ENCODE results near the gene KRT85.

Gene KRT85

DNA sequence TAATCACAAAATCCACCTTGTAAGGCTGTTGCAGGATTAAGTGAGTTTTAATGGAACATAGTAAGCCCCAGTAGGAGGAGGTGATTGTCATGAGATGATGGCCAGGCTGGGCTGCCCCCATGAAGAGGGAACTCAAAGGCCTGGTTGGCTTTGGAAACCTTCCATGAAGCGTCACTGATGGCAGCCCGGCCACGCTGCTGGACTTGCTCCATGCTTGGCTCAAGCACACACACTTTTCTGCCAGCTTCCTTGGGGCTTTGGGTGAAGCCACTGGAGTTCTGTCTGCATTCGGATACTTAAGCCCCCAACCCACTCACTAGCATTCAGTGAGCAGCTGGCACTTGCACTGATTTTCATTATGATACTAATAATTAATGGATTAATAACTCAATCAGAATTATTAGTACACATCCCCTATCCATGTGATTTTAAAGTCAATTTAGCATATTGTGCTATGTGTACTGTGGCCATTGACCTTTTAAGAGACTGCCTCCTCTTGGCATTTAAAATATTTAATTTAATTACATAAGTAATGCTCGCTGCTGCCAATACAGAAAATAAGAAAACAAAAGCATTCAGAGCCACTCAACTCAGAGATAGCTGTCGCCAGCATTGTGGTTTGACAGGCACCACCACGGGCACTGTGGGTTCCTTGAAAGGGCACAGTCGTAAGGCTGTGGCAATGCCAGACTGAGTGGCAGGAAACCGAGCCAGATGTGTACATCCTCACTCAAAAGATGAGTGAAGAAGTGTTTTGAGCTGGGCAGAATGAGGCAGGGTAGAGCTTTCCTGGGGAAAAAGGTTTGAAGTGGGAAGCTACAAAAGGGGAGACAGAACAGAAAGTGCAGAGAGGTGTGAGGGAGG is 15.9 kb downstream of the KRT85 start:
- TF ChIP-seq SIN3A (IDR thresholded peaks at IDR 0.05; ENCODE audit: borderline replicate concordance, insufficient read depth, low read length), result no peak
- TF ChIP-seq TAF1 (IDR thresholded peaks at IDR 0.05; ENCODE audit: borderline replicate concordance, insufficient read depth, low read length), result no peak
- no peak for TF ChIP-seq FOXP2 (optimal IDR thresholded peaks at IDR 0.05; ENCODE audit: borderline replicate concordance, extremely low read depth, extremely low read length, insufficient read depth)
- TF ChIP-seq, protein P1, sequence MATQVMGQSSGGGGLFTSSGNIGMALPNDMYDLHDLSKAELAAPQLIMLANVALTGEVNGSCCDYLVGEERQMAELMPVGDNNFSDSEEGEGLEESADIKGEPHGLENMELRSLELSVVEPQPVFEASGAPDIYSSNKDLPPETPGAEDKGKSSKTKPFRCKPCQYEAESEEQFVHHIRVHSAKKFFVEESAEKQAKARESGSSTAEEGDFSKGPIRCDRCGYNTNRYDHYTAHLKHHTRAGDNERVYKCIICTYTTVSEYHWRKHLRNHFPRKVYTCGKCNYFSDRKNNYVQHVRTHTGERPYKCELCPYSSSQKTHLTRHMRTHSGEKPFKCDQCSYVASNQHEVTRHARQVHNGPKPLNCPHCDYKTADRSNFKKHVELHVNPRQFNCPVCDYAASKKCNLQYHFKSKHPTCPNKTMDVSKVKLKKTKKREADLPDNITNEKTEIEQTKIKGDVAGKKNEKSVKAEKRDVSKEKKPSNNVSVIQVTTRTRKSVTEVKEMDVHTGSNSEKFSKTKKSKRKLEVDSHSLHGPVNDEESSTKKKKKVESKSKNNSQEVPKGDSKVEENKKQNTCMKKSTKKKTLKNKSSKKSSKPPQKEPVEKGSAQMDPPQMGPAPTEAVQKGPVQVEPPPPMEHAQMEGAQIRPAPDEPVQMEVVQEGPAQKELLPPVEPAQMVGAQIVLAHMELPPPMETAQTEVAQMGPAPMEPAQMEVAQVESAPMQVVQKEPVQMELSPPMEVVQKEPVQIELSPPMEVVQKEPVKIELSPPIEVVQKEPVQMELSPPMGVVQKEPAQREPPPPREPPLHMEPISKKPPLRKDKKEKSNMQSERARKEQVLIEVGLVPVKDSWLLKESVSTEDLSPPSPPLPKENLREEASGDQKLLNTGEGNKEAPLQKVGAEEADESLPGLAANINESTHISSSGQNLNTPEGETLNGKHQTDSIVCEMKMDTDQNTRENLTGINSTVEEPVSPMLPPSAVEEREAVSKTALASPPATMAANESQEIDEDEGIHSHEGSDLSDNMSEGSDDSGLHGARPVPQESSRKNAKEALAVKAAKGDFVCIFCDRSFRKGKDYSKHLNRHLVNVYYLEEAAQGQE (IDR thresholded peaks at IDR 0.05; ENCODE audit: insufficient read depth in 1 of 2, low read depth in 2 of 2, low read length in 2 of 2), result no peak
- no peak for TF ChIP-seq POLR2AphosphoS5 (IDR thresholded peaks at IDR 0.05; ENCODE audit: low read depth, low read length)

- TF ChIP-seq, protein P1 (IDR thresholded peaks at IDR 0.05; ENCODE audit: insufficient read depth in 1 of 2, low read depth in 2 of 2, low read length in 2 of 2), result no peak
- TF ChIP-seq POLR2AphosphoS5 (IDR thresholded peaks at IDR 0.05; ENCODE audit: low read depth, low read length) (no peak), TAF1 (IDR thresholded peaks at IDR 0.05; ENCODE audit: borderline replicate concordance, insufficient read depth, low read length) (no peak), FOXP2 (optimal IDR thresholded peaks at IDR 0.05; ENCODE audit: borderline replicate concordance, extremely low read depth, extremely low read length, insufficient read depth) (no peak), SIN3A (IDR thresholded peaks at IDR 0.05; ENCODE audit: borderline replicate concordance, insufficient read depth, low read length) (no peak)
Measured at GRCh38 chr12:52350786-52351185, 16.5 kb downstream of the KRT85 start.

GRCh38 chr12:52350021-52350620 is 17.2 kb downstream of the KRT85 start:
- TF ChIP-seq FOXP2 (optimal IDR thresholded peaks at IDR 0.05; ENCODE audit: borderline replicate concordance, extremely low read depth, extremely low read length, insufficient read depth) (no peak), TAF1 (IDR thresholded peaks at IDR 0.05; ENCODE audit: borderline replicate concordance, insufficient read depth, low read length) (no peak), SIN3A (IDR thresholded peaks at IDR 0.05; ENCODE audit: borderline replicate concordance, insufficient read depth, low read length) (no peak), POLR2AphosphoS5 (IDR thresholded peaks at IDR 0.05; ENCODE audit: low read depth, low read length) (no peak)
- TF ChIP-seq, protein P1 (IDR thresholded peaks at IDR 0.05; ENCODE audit: insufficient read depth in 1 of 2, low read depth in 2 of 2, low read length in 2 of 2), result no peak

GRCh38 chr12:52349196-52349595 is 18.1 kb downstream of the KRT85 start:
- TF ChIP-seq SIN3A (IDR thresholded peaks at IDR 0.05; ENCODE audit: borderline replicate concordance, insufficient read depth, low read length), result no peak
- no peak for TF ChIP-seq FOXP2 (optimal IDR thresholded peaks at IDR 0.05; ENCODE audit: borderline replicate concordance, extremely low read depth, extremely low read length, insufficient read depth)
- no peak for TF ChIP-seq TAF1 (IDR thresholded peaks at IDR 0.05; ENCODE audit: borderline replicate concordance, insufficient read depth, low read length)
- TF ChIP-seq, protein P1 (IDR thresholded peaks at IDR 0.05; ENCODE audit: insufficient read depth in 1 of 2, low read depth in 2 of 2, low read length in 2 of 2), result no peak
- no peak for TF ChIP-seq POLR2AphosphoS5 (IDR thresholded peaks at IDR 0.05; ENCODE audit: low read depth, low read length)
